ENCODE data around the gene PRDM12.

The PRDM12 gene

DNA sequence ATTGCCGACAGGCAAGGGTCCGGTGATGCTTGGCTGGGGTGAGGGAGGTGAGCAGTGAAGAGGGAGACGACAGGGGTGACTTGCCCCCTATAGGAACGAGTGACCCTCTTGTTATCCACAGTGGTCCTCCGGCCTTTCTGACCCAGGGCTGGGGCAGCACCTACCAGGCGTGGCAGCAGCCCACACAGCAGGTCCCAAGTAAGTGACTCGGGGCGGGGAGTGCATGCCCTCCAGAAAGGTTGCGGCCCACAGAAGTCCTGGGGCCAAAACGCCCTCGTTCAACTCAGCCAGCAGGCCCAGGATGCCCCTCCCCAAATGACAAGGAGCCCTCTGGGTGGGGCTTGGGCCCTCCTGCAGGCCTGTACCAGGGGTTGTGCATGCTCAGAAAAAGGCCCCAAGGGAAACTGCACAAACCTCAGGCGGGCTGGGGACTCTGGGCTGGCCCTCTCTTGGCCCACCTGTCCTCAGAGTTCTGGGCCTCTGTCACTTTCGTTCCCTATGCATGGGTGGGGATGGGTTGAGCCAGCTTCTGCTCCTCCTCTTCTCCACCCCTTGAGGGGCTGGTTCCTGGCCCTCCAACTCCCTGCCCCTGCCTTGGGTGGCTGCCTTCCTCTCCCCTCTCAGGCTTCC, 32.2 kb upstream of the PRDM12 start:
- no peak for DNase-seq (ENCODE audit: low read depth in 1 of 2, low spot score in 1 of 2)
- no peak for TF ChIP-seq JUND (IDR thresholded peaks at IDR 0.05; ENCODE audit: low read depth)
- in situ Hi-C loops (cut with HindIII; ENCODE audit: low pct_unique_long_range_greater_than_20kb, low sequenced_read_pairs): no loop called here

DNA sequence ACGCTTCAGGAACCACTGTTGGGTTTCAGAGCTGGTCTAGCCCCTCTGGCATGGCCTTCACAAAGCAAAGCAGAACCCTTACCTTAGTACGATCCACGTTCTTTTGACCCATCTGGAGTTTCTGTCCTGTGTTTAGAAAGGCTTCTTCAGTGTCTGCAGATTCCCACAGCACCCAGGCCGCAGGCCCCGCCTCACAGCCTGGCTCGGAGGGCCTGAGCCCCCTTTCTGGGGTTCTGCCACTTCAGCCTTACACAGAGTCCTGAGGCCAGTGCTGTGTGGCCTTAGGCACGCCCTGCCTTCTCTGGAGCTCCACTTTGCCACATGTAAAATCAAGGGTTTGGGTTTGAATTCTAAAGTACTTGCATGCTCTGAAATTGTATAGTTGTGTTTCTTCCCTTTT, 31.6 kb upstream of the PRDM12 start:
- in situ Hi-C loops (cut with HindIII; ENCODE audit: low pct_unique_long_range_greater_than_20kb, low sequenced_read_pairs): no loop called here
- DNase-seq (ENCODE audit: low read depth in 1 of 2, low spot score in 1 of 2): no peak
- TF ChIP-seq JUND (IDR thresholded peaks at IDR 0.05; ENCODE audit: low read depth): no peak

- TF ChIP-seq JUND (IDR thresholded peaks at IDR 0.05; ENCODE audit: low read depth): no peak
- in situ Hi-C loops (cut with HindIII; ENCODE audit: low pct_unique_long_range_greater_than_20kb, low sequenced_read_pairs): no loop called here
- DNase-seq (ENCODE audit: low read depth in 1 of 2, low spot score in 1 of 2): no peak
Observed at GRCh38 chr9:130633336-130634190, 30.8 kb upstream of the PRDM12 start.

DNA sequence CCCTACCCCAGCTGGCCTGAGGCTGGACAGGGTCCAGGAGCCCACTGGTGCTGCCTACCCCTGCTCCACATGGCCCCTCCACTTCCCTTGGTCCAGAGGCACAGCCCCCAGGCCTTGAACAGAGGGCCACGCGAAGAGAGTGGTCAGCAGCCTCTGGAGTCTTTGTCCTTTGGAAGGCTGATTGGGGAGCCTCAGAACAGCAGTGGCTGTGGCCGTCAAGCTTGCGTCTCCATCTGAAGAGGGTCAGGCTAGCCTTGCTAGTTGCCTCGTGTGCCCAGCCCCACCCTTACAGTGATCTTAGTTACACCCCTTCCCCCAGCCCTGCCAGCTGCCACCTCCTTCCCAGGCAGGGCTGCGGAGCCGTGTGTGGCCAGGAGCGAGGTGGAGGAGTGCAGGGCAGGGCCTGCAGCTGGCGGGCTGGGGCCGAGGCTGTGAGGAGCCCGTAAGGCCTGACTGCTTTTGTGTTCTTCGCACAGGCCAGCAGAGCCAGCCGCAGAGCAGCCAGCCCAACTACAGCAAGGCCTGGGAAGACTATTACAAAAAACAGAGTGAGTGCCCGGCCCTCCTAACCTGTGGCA, 30.1 kb upstream of the PRDM12 start:
- in situ Hi-C loops (cut with HindIII; ENCODE audit: low pct_unique_long_range_greater_than_20kb, low sequenced_read_pairs): no loop called here
- no peak for TF ChIP-seq JUND (IDR thresholded peaks at IDR 0.05; ENCODE audit: low read depth)

GRCh38 chr9:130634801-130635200, 29.6 kb upstream of the PRDM12 start:
- no peak for TF ChIP-seq JUND (IDR thresholded peaks at IDR 0.05; ENCODE audit: low read depth)
- DNase-seq (ENCODE audit: low read depth in 1 of 2, low spot score in 1 of 2): no peak
- in situ Hi-C loops (cut with HindIII; ENCODE audit: low pct_unique_long_range_greater_than_20kb, low sequenced_read_pairs): no loop called here

More for the DNA sequence above, 30.1 kb upstream of the PRDM12 start:
- no peak for DNase-seq (ENCODE audit: low read depth in 1 of 2, low spot score in 1 of 2)

DNA sequence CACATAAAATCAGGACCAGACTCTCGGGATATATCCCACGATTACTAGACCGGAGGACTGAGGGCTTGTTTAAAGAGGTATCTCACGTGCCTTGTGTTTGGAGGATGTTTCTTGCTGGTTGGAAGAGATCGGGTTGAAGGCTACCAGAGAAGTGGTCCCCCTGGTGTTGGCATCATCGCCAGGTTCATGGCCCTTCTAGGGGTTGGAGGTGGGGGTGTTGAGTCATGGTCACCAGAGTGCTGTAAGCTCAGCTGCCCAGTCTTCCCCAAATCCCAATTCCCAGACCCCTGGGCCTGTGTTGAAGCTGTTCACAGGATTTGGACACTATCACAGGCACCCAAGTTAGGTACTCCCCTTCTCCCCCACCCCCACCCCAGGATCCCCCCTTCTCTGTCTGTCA, 29.1 kb upstream of the PRDM12 start:
- no peak for TF ChIP-seq JUND (IDR thresholded peaks at IDR 0.05; ENCODE audit: low read depth)
- in situ Hi-C loops (cut with HindIII; ENCODE audit: low pct_unique_long_range_greater_than_20kb, low sequenced_read_pairs): no loop called here
- DNase-seq (ENCODE audit: low read depth in 1 of 2, low spot score in 1 of 2): no peak

- no peak for TF ChIP-seq JUND (IDR thresholded peaks at IDR 0.05; ENCODE audit: low read depth)
- in situ Hi-C loops (cut with HindIII; ENCODE audit: low pct_unique_long_range_greater_than_20kb, low sequenced_read_pairs): no loop called here
- DNase-seq (ENCODE audit: low read depth in 1 of 2, low spot score in 1 of 2): no peak
Observed at GRCh38 chr9:130635721-130636647, 28.4 kb upstream of the PRDM12 start.

DNA sequence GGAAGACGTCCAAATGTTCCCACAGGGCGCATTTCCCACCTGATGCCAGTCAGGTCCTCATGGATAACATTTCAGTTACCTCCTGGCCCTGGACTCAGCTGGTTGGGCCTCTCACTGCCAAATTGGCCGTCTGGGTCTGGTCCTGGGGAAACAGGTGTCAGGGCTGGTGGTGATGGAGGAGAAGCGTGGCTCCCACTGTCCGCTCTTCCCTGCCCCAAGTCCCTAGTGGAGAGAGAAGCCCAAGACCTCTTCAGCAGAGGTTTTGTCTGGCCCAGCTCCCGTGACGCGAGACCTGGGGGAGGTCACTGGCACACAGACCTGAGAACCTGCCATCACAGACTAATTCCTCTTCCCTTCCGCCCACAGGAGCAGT, 27.8 kb upstream of the PRDM12 start:
- no peak for DNase-seq (ENCODE audit: low read depth in 1 of 2, low spot score in 1 of 2)
- TF ChIP-seq JUND (IDR thresholded peaks at IDR 0.05; ENCODE audit: low read depth): no peak
- in situ Hi-C loops (cut with HindIII; ENCODE audit: low pct_unique_long_range_greater_than_20kb, low sequenced_read_pairs): no loop called here

- TF ChIP-seq JUND (IDR thresholded peaks at IDR 0.05; ENCODE audit: low read depth): no peak
- DNase-seq (ENCODE audit: low read depth in 1 of 2, low spot score in 1 of 2): no peak
- in situ Hi-C loops (cut with HindIII; ENCODE audit: low pct_unique_long_range_greater_than_20kb, low sequenced_read_pairs): no loop called here
Observed at GRCh38 chr9:130638284-130639123, 25.9 kb upstream of the PRDM12 start.

DNA sequence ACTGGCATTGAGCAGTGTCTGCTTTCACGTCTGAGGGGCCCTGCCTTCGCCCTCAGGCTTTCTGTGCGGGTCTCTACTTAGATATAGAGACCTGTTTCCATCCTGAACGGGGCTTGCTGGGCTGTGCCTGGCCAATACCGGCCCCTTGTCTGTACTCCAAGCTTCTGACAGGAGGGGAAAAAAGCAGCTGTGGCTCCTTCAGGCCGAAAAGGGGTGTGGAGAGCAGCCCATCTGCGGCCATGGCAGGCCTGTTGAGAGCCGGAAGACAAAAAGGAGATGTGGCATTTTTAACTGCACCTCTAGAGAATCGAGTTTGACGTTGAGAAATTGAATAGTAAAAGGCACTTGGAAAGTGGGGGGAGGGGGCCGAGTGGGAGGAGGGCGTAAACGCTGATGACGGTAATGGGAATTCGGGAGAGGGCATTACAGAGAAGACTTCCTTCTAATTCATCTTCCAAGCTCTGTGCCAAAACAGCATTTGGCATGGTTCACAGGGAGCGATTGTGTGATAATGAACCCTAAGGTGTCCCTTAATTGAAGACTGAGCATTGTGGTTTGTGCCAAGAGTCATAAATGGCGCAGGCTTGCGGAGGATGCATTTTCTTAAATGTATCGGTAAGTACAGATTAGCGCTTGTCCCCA, 25.1 kb upstream of the PRDM12 start:
- in situ Hi-C loops (cut with HindIII; ENCODE audit: low pct_unique_long_range_greater_than_20kb, low sequenced_read_pairs): no loop called here
- no peak for DNase-seq (ENCODE audit: low read depth in 1 of 2, low spot score in 1 of 2)
- TF ChIP-seq JUND (IDR thresholded peaks at IDR 0.05; ENCODE audit: low read depth): no peak

DNA sequence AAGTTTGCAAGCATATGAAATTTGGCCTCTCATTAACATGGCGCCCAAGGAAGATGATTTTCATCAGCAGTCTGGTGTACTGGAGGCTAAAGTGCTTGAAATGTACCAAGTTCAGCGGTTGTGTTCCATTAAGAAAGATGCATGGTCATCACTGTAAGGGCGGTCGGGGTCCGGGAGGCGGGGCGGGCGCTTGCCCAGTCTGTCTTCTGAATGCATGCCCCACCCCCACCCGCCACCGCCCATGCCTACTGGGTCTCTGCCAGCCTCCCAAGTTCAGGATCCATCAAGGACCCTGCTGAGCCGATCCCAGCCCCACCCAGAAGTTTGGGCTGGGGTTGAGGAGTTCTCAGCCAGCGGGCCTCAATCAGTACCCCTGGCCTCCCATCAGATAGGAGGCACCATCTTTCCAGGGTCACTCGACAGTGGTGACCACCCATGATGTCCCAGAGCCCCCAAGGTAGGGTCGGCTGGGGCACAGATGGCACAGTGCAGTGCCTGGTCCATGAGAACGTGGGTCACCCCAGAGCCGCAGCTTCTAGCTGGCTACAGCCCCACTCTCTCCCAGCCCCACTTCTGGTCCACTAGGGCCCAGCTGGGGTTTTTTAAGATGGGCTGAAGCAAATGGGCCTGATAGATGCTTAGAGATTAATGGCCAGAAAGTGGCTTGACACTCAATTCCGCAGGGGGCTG, 24.4 kb upstream of the PRDM12 start:
- in situ Hi-C loops (cut with HindIII; ENCODE audit: low pct_unique_long_range_greater_than_20kb, low sequenced_read_pairs): no loop called here
- no peak for DNase-seq (ENCODE audit: low read depth in 1 of 2, low spot score in 1 of 2)
- no peak for TF ChIP-seq JUND (IDR thresholded peaks at IDR 0.05; ENCODE audit: low read depth)

All from T47D (cell line).